K562 (cell line): ENCODE results near the gene NXF3.

Experiments
- CBX8 ChIP-seq: fragments of 200-600 bp; sonication (generic); IDR thresholded peaks from 2 replicates; pipeline ENCODE4 v1.6.1; 2012; ENCODE audit warnings: borderline replicate concordance, mixed run types, low read depth, mild to moderate bottlenecking, moderate library complexity, mixed read lengths, low read length, control low read depth, inconsistent platforms; ENCODE audit not compliant: poor library complexity, severe bottlenecking; ENCODE audit errors: extremely low read depth
- FOSL1 ChIP-seq: fragments of 200-800 bp; sonication (Bioruptor generic); conservative IDR thresholded peaks from 2 replicates; pipeline ENCODE4 v1.6.1; 2016; ENCODE audit warnings: missing genetic modification characterization, missing compliant biosample characterization
- JUN ChIP-seq, 2 experiments: sonication (generic) in 1 of 2; formaldehyde crosslinking in 1 of 2; IDR thresholded peaks; 2 replicates each; pipeline versions ENCODE4 v1.6.1 to v1.8.0; 2012 to 2022; ENCODE audit warnings: borderline replicate concordance in 2 of 2, mild to moderate bottlenecking in 2 of 2, improper control_type of control experiment in 1 of 2, low read depth in 1 of 2, low read length in 1 of 2, missing genetic modification reagents in 1 of 2
- RAD21 ChIP-seq, 2 experiments: fragments of 250-450 bp in 1 of 2; fragments of 450-650 bp in 1 of 2; sonication (Bioruptor Pico) in 1 of 2; formaldehyde crosslinking in 1 of 2; IDR thresholded peaks in 1 of 2; conservative IDR thresholded peaks in 1 of 2; 2 replicates each; pipeline versions ENCODE4 v1.4.0 to v1.8.0; 2020 to 2022; ENCODE audit warnings: mild to moderate bottlenecking in 2 of 2, moderate library complexity in 1 of 2
- RFX5 ChIP-seq: IDR thresholded peaks from 2 replicates; pipeline ENCODE4 v1.6.1; 2011; ENCODE audit warnings: low read depth, mild to moderate bottlenecking, improper control_type of control experiment, low read length
- SPI1 ChIP-seq: IDR thresholded peaks from 2 replicates; pipeline ENCODE4 v1.6.1; 2011; ENCODE audit warnings: low read depth, low read length, control low read depth, borderline replicate concordance
- TAF15 ChIP-seq: fragments of 200-400 bp; formaldehyde crosslinking; IDR thresholded peaks from 2 replicates; pipeline ENCODE4 v1.6.1; 2017; ENCODE audit warnings: mild to moderate bottlenecking, low read depth, low read length, moderate library complexity
- TAF7 ChIP-seq: fragments of 450-650 bp; IDR thresholded peaks from 2 replicates; pipeline ENCODE4 v1.6.1; 2016; ENCODE audit warnings: missing genetic modification characterization, missing compliant biosample characterization
- ZNF24 ChIP-seq: fragments of 450-650 bp; IDR thresholded peaks from 2 replicates; pipeline ENCODE4 v1.6.1; 2016
- ZNF384 ChIP-seq: IDR thresholded peaks from 2 replicates; pipeline ENCODE4 v1.6.1; 2012; ENCODE audit warnings: low read depth, low read length, improper control_type of control experiment
- TF ChIP-seq, protein P1 (sequence below), 3 experiments: IDR thresholded peaks in 2 of 3; conservative IDR thresholded peaks in 1 of 3; 2 replicates each; pipeline ENCODE4 v1.5.1; 2011 to 2012; ENCODE audit warnings: low read length in 3 of 3, mild to moderate bottlenecking in 3 of 3, control low read depth in 2 of 3, improper control_type of control experiment in 1 of 3, inconsistent platforms in 1 of 3, low read depth in 1 of 3, mixed read lengths in 1 of 3, moderate library complexity in 1 of 3; ENCODE audit not compliant: insufficient read depth in 2 of 3
- TF ChIP-seq, protein P2 (sequence below): sonication (generic); formaldehyde crosslinking; IDR thresholded peaks from 2 replicates; pipeline ENCODE4 v1.8.1; 2023; ENCODE audit warnings: mild to moderate bottlenecking, missing genetic modification reagents
- TF ChIP-seq, protein P3 (sequence below): fragments of 450-650 bp; IDR thresholded peaks from 2 replicates; pipeline ENCODE4 v1.6.1; 2018; ENCODE audit not compliant: partially characterized antibody

DNA sequence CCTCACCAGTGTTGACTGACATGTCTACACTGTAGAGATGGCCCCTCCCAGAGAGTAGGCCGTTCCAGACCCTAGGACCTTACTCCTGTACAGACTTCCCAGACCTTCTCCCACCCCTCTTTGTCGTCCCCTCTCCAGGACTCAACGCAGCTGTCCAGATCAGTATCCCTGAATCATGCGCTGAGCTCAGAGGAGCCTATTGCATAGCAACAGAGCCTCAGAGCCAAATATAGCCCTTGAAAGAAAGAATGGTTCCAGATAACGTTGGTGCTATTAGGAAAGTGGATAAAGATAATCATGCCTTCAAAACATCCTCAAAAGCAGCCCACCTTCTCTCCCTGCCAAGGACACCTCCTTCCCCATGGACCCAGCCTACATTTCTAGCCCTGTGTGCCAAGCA is 27.8 kb upstream of the NXF3 start:
- TF ChIP-seq RAD21 (CRISPR knock-in tag; conservative IDR thresholded peaks at IDR 0.05 in 1 of 2, IDR thresholded peaks at IDR 0.05 in 1 of 2) (no peak), ZNF384 (no peak), JUN (IDR thresholded peaks at IDR 0.05; ENCODE audit: borderline replicate concordance, low read depth, low read length) (no peak), JUN (CRISPR knock-in tag; IDR thresholded peaks at IDR 0.05; ENCODE audit: borderline replicate concordance) (no peak), TAF7 (no peak), SPI1 (no peak), FOSL1 (tag) (no peak), CBX8 (no peak), TAF15 (no peak), RFX5 (no peak), ZNF24 (no peak)
- TF ChIP-seq, protein P1, sequence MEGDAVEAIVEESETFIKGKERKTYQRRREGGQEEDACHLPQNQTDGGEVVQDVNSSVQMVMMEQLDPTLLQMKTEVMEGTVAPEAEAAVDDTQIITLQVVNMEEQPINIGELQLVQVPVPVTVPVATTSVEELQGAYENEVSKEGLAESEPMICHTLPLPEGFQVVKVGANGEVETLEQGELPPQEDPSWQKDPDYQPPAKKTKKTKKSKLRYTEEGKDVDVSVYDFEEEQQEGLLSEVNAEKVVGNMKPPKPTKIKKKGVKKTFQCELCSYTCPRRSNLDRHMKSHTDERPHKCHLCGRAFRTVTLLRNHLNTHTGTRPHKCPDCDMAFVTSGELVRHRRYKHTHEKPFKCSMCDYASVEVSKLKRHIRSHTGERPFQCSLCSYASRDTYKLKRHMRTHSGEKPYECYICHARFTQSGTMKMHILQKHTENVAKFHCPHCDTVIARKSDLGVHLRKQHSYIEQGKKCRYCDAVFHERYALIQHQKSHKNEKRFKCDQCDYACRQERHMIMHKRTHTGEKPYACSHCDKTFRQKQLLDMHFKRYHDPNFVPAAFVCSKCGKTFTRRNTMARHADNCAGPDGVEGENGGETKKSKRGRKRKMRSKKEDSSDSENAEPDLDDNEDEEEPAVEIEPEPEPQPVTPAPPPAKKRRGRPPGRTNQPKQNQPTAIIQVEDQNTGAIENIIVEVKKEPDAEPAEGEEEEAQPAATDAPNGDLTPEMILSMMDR (IDR thresholded peaks at IDR 0.05 in 2 of 3, conservative IDR thresholded peaks at IDR 0.05 in 1 of 3; ENCODE audit: insufficient read depth in 2 of 3, low read depth in 1 of 3, low read length in 3 of 3) = no peak
- TF ChIP-seq, protein P2, sequence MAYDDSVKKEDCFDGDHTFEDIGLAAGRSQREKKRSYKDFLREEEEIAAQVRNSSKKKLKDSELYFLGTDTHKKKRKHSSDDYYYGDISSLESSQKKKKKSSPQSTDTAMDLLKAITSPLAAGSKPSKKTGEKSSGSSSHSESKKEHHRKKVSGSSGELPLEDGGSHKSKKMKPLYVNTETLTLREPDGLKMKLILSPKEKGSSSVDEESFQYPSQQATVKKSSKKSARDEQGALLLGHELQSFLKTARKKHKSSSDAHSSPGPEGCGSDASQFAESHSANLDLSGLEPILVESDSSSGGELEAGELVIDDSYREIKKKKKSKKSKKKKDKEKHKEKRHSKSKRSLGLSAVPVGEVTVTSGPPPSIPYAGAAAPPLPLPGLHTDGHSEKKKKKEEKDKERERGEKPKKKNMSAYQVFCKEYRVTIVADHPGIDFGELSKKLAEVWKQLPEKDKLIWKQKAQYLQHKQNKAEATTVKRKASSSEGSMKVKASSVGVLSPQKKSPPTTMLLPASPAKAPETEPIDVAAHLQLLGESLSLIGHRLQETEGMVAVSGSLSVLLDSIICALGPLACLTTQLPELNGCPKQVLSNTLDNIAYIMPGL = no peak
- TF ChIP-seq, protein P3, sequence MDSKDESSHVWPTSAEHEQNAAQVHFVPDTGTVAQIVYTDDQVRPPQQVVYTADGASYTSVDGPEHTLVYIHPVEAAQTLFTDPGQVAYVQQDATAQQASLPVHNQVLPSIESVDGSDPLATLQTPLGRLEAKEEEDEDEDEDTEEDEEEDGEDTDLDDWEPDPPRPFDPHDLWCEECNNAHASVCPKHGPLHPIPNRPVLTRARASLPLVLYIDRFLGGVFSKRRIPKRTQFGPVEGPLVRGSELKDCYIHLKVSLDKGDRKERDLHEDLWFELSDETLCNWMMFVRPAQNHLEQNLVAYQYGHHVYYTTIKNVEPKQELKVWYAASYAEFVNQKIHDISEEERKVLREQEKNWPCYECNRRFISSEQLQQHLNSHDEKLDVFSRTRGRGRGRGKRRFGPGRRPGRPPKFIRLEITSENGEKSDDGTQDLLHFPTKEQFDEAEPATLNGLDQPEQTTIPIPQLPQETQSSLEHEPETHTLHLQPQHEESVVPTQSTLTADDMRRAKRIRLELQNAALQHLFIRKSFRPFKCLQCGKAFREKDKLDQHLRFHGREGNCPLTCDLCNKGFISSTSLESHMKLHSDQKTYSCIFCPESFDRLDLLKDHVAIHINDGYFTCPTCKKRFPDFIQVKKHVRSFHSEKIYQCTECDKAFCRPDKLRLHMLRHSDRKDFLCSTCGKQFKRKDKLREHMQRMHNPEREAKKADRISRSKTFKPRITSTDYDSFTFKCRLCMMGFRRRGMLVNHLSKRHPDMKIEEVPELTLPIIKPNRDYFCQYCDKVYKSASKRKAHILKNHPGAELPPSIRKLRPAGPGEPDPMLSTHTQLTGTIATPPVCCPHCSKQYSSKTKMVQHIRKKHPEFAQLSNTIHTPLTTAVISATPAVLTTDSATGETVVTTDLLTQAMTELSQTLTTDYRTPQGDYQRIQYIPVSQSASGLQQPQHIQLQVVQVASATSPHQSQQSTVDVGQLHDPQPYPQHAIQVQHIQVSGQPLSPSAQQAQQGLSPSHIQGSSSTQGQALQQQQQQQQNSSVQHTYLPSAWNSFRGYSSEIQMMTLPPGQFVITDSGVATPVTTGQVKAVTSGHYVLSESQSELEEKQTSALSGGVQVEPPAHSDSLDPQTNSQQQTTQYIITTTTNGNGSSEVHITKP = no peak
